ENCODE measurements around the gene IGF2R. TPM values are rescaled to one million over a fixed set of nuclear protein-coding genes. Genes with fewer than 3 reads are reported as not detected.

The IGF2R gene
- total and polyA plus RNA-seq, 2 experiments from 2014 or later, result 61.2 to 132 TPM

DNA sequence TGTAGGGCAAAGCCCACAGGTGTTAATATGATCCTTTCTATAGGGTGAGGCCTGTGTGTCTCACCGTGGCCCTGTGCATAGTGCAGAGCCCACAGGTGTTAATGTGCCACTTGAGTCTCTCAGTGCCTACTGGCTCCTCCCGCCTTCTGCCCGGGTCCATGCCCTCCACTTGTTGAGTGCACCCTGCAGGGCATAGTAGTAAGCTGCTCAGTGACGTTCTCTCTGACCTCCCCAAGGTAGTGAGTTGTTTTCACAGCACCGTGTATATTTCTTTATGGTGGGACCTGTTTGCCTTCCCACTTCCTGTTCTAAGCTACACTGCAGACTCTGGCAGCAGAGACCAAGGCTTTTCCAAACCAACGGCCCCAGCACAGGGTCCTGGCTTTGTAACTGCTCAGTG lies 88.2 kb downstream of the IGF2R start:
- no peaks in the 10 kb centered on the region for H3K79me2 ChIP-seq
- H3K9me3 ChIP-seq (ENCODE audit: low read depth), result no peaks in the 10 kb centered on the region
- no peak for DNase-seq (ENCODE audit: low spot score)
- H3K27me3 ChIP-seq, result no peaks in the 10 kb centered on the region
- 93% methylated on average over 6 of the region's 6 CpGs for WGBS (ENCODE audit: low lambda C conversion rate, missing lambda C conversion rate)
- H3K9me2 ChIP-seq (replicated peaks; ENCODE audit: insufficient read depth), result no peaks in the 10 kb centered on the region
- no peak overlapping the region for H3K4me3 ChIP-seq
- no peaks in the 10 kb centered on the region for H3K36me3 ChIP-seq (replicated peaks; ENCODE audit: insufficient read depth, low read depth)
- H2AFZ ChIP-seq, result no peak overlapping the region
- no peak overlapping the region for H3K27ac ChIP-seq
- no peaks in the 10 kb centered on the region for H4K20me1 ChIP-seq (ENCODE audit: insufficient read depth, poor library complexity, severe bottlenecking)
- H3K4me2 ChIP-seq, result no peak overlapping the region
- TF ChIP-seq EZH2phosphoT487 (IDR thresholded peaks at IDR 0.05; ENCODE audit: low read depth, severe bottlenecking, unreplicated experiment) (no peak), EZH2 (IDR thresholded peaks at IDR 0.05; ENCODE audit: borderline replicate concordance) (no peak), CTCF (IDR thresholded peaks at IDR 0.05; ENCODE audit: poor library complexity) (no peak)
- no peaks in the 10 kb centered on the region for H3K4me1 ChIP-seq (ENCODE audit: insufficient read depth)

DNA sequence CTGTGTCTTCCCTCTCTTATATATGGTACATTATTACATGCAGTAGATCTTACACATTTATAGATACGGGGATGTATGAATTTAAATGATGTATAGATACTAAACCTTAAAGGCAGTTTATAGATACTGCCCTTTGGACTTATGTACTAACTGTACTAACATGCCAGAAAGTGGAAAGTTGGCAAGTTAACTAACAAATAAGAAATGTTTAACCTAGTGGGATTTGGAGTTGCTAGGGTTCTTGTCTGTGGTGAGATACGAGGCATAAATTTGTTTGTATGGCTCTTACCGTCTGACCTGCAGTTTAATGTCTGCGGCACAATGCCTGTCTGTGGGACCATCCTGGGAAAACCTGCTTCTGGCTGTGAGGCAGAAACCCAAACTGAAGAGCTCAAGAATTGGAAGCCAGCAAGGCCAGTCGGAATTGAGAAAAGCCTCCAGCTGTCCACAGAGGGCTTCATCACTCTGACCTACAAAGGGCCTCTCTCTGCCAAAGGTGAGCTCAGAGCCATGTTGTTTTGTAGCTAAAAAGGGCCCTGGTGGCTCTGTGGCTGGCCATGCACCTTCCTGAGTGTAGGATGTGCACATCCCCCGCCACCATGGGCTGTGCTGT lies 89.8 kb downstream of the IGF2R start:
- Histone ChIP-seq H3K4me3 (no peak overlapping the region), H3K9me2 (replicated peaks; ENCODE audit: insufficient read depth) (no peaks in the 10 kb centered on the region), H4K20me1 (ENCODE audit: insufficient read depth, poor library complexity, severe bottlenecking) (no peaks in the 10 kb centered on the region), H3K4me2 (no peak overlapping the region), H3K4me1 (ENCODE audit: insufficient read depth) (no peaks in the 10 kb centered on the region), H3K79me2 (no peaks in the 10 kb centered on the region), H2AFZ (no peak overlapping the region), H3K36me3 (replicated peaks; ENCODE audit: insufficient read depth, low read depth) (no peaks in the 10 kb centered on the region), H3K27ac (peak overlapping the region; percentile 46), H3K9me3 (ENCODE audit: low read depth) (no peaks in the 10 kb centered on the region), H3K27me3 (no peaks in the 10 kb centered on the region)
- 87% methylated on average over 6 of the region's 6 CpGs for WGBS (ENCODE audit: low lambda C conversion rate, missing lambda C conversion rate)
- no peak for DNase-seq (ENCODE audit: low spot score)
- TF ChIP-seq EZH2 (IDR thresholded peaks at IDR 0.05; ENCODE audit: borderline replicate concordance) (no peak), CTCF (IDR thresholded peaks at IDR 0.05; ENCODE audit: poor library complexity) (no peak)

DNA sequence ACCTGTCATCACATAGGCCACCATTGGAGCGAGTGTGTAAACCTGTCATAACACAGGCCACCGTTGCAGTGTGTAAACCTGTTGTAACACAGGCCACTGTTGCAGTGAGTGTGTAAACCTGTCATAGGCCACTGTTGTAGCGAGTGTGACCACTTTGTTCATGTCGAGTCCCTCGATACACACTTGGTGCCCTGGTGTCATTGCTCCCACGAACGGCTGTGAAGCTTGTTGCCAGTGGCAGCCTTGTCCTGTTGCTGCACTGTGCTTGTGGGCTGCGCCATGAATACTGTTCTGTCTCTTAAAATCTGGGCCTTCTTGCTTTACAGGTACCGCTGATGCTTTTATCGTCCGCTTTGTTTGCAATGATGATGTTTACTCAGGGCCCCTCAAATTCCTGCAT lies 91.3 kb downstream of the IGF2R start:
- Histone ChIP-seq H3K27ac (no peak overlapping the region), H2AFZ (no peak overlapping the region), H3K4me3 (no peak overlapping the region), H3K9me3 (ENCODE audit: low read depth) (no peaks in the 10 kb centered on the region), H3K9me2 (replicated peaks; ENCODE audit: insufficient read depth) (no peaks in the 10 kb centered on the region), H3K4me1 (ENCODE audit: insufficient read depth) (no peaks in the 10 kb centered on the region), H3K79me2 (no peaks in the 10 kb centered on the region), H3K27me3 (no peaks in the 10 kb centered on the region), H3K36me3 (replicated peaks; ENCODE audit: insufficient read depth, low read depth) (peaks cover 7% of the 10 kb centered on the region), H3K4me2 (no peak overlapping the region), H4K20me1 (ENCODE audit: insufficient read depth, poor library complexity, severe bottlenecking) (no peaks in the 10 kb centered on the region)
- no peak for DNase-seq (ENCODE audit: low spot score)
- TF ChIP-seq CTCF (IDR thresholded peaks at IDR 0.05; ENCODE audit: poor library complexity), result no peak
- TF ChIP-seq EZH2phosphoT487 (IDR thresholded peaks at IDR 0.05; ENCODE audit: low read depth, severe bottlenecking, unreplicated experiment), result no peak
- no peak for TF ChIP-seq EZH2 (IDR thresholded peaks at IDR 0.05; ENCODE audit: borderline replicate concordance)
- WGBS (ENCODE audit: low lambda C conversion rate, missing lambda C conversion rate), result 93% methylated on average over 11 of the region's 11 CpGs
